Vagina (tissue), 2 donors: ENCODE data around the gene PRSS22. TPM values are rescaled to one million over a fixed set of nuclear protein-coding genes. Genes with fewer than 3 reads are reported as not detected.

ENCODE experiments used
- DNase-seq, 2 donors: peaks; one replicate each; pipeline ENCODE4 v3.0.0-alpha.2; 2017; ENCODE audit errors: extremely low spot score in 2 of 2
- H3K27ac ChIP-seq: fragments of 200-600 bp; sonication (generic); one replicate; pipeline ENCODE4 v1.5.1; 2019
- H3K27me3 ChIP-seq: fragments of 200-600 bp; sonication (generic); one replicate; pipeline ENCODE4 v1.5.1; 2019
- H3K36me3 ChIP-seq, 2 donors: fragments of 200-600 bp; sonication (generic); one replicate each; pipeline ENCODE4 v1.5.1; 2017 to 2019
- H3K4me1 ChIP-seq: fragments of 200-600 bp; sonication (generic); one replicate; pipeline ENCODE4 v1.5.1; 2019
- H3K4me3 ChIP-seq, 2 donors: fragments of 200-600 bp; sonication (generic); 1 replicate in 1 of 2; 2 replicates in 1 of 2; pipeline ENCODE4 v1.5.1; 2016 to 2019
- H3K9me3 ChIP-seq: fragments of 200-600 bp; sonication (generic); one replicate; pipeline ENCODE4 v1.5.1; 2019
- CTCF ChIP-seq, 3 experiments: fragments of 450-650 bp in 2 of 3; fragments of 200-600 bp in 1 of 3; sonication (generic) in 1 of 3; IDR thresholded peaks; one replicate each; pipeline ENCODE4 v1.5.1; 2017 to 2019; ENCODE audit warnings: antibody characterized with exemption in 3 of 3, mild to moderate bottlenecking in 2 of 3, moderate library complexity in 2 of 3
- POLR2A ChIP-seq, 2 donors: fragments of 450-650 bp; IDR thresholded peaks; one replicate each; pipeline ENCODE4 v1.6.1; 2017; ENCODE audit warnings: antibody characterized with exemption in 2 of 2, mild to moderate bottlenecking in 2 of 2, moderate library complexity in 2 of 2
- POLR2AphosphoS5 ChIP-seq, 2 donors: sonication (generic); formaldehyde crosslinking; IDR thresholded peaks; one replicate each; pipeline ENCODE4 v1.9.0; 2017; ENCODE audit warnings: antibody characterized with exemption in 2 of 2, mild to moderate bottlenecking in 2 of 2, low read depth in 1 of 2; ENCODE audit not compliant: insufficient read depth in 1 of 2
- intact Hi-C: fragments of 100-400 bp; cut with DNase I; formaldehyde crosslinking; loops from one replicate; pipeline ENCODE4 v1.15.1; 2023
- total RNA-seq: library from RNA; depleted of rRNA; stranded (reverse); fragments of >200 nt; gene quantifications from one replicate; pipeline ENCODE4 v1.2.3, GENCODE V29; 2016

PRSS22 gene
- total RNA-seq, 1 donor from 2014 or later = 38.8 TPM

- H3K27me3 ChIP-seq = no peaks in the 10 kb centered on the region
- H3K4me3 ChIP-seq = no peak overlapping the region
- no peak for TF ChIP-seq POLR2AphosphoS5 (IDR thresholded peaks at IDR 0.05; ENCODE audit: insufficient read depth in 1 of 2, low read depth in 1 of 2)
- TF ChIP-seq CTCF (IDR thresholded peaks at IDR 0.05) = no peak
- no peak for TF ChIP-seq POLR2A (IDR thresholded peaks at IDR 0.05)
- no peaks in the 10 kb centered on the region for H3K36me3 ChIP-seq
- DNase-seq = no peak
- H3K27ac ChIP-seq = no peak overlapping the region
- no peaks in the 10 kb centered on the region for H3K9me3 ChIP-seq
- peaks cover 4% of the 10 kb centered on the region for H3K4me1 ChIP-seq
- intact Hi-C loops = no loop called here
Measured at GRCh38 chr16:2824626-2825025, 33.3 kb downstream of the PRSS22 start.

- H3K4me3 ChIP-seq = no peak overlapping the region
- intact Hi-C loops = no loop called here
- DNase-seq = no peak
Measured at GRCh38 chr16:2822496-2822895, 35.5 kb downstream of the PRSS22 start.

GRCh38 chr16:2822158-2822495, 35.8 kb downstream of the PRSS22 start:
- Histone ChIP-seq H3K9me3 (no peaks in the 10 kb centered on the region), H3K27me3 (no peaks in the 10 kb centered on the region), H3K27ac (no peak overlapping the region), H3K4me1 (no peaks in the 10 kb centered on the region), H3K4me3 (no peak overlapping the region), H3K36me3 (no peaks in the 10 kb centered on the region)
- intact Hi-C loops = no loop called here
- TF ChIP-seq CTCF (IDR thresholded peaks at IDR 0.05) (no peak), POLR2AphosphoS5 (IDR thresholded peaks at IDR 0.05; ENCODE audit: insufficient read depth in 1 of 2, low read depth in 1 of 2) (no peak), POLR2A (IDR thresholded peaks at IDR 0.05) (no peak)
- DNase-seq = no peak

More at GRCh38 chr16:2822496-2822895, 35.5 kb downstream of the PRSS22 start:
- H3K27ac ChIP-seq = no peak overlapping the region
- H3K36me3 ChIP-seq = no peaks in the 10 kb centered on the region
- H3K4me1 ChIP-seq = no peaks in the 10 kb centered on the region
- no peak for TF ChIP-seq POLR2A (IDR thresholded peaks at IDR 0.05)
- TF ChIP-seq CTCF (IDR thresholded peaks at IDR 0.05) = no peak
- TF ChIP-seq POLR2AphosphoS5 (IDR thresholded peaks at IDR 0.05; ENCODE audit: insufficient read depth in 1 of 2, low read depth in 1 of 2) = no peak
- H3K9me3 ChIP-seq = no peaks in the 10 kb centered on the region
- no peaks in the 10 kb centered on the region for H3K27me3 ChIP-seq

- H3K4me3 ChIP-seq = no peak overlapping the region
- TF ChIP-seq POLR2AphosphoS5 (IDR thresholded peaks at IDR 0.05; ENCODE audit: insufficient read depth in 1 of 2, low read depth in 1 of 2) = no peak
- no peak for TF ChIP-seq CTCF (IDR thresholded peaks at IDR 0.05)
- no peak for TF ChIP-seq POLR2A (IDR thresholded peaks at IDR 0.05)
- intact Hi-C loops = no loop called here
- H3K27ac ChIP-seq = no peak overlapping the region
- no peaks in the 10 kb centered on the region for H3K4me1 ChIP-seq
- H3K27me3 ChIP-seq = no peaks in the 10 kb centered on the region
- DNase-seq = no peak
- no peaks in the 10 kb centered on the region for H3K36me3 ChIP-seq
- H3K9me3 ChIP-seq = no peaks in the 10 kb centered on the region
Measured at GRCh38 chr16:2821487-2822157, 36.3 kb downstream of the PRSS22 start.

- DNase-seq = no peak
- Histone ChIP-seq H3K4me3 (no peak overlapping the region), H3K27me3 (no peaks in the 10 kb centered on the region)
Measured at GRCh38 chr16:2820836-2821486, 37.0 kb downstream of the PRSS22 start.

More at GRCh38 chr16:2820836-2821486, 37.0 kb downstream of the PRSS22 start:
- H3K36me3 ChIP-seq = no peaks in the 10 kb centered on the region
- intact Hi-C loops = no loop called here
- no peak for TF ChIP-seq CTCF (IDR thresholded peaks at IDR 0.05)
- no peak for TF ChIP-seq POLR2AphosphoS5 (IDR thresholded peaks at IDR 0.05; ENCODE audit: insufficient read depth in 1 of 2, low read depth in 1 of 2)
- TF ChIP-seq POLR2A (IDR thresholded peaks at IDR 0.05) = no peak
- H3K9me3 ChIP-seq = no peaks in the 10 kb centered on the region
- H3K27ac ChIP-seq = no peak overlapping the region
- no peaks in the 10 kb centered on the region for H3K4me1 ChIP-seq
